ENCODE measurements around the gene MAPRE3. TPM values are rescaled to one million over a fixed set of nuclear protein-coding genes. Genes with fewer than 3 reads are reported as not detected.

The MAPRE3 gene
- total RNA-seq, 2 experiments from 2014 or later = 3.4 to 4.5 TPM

DNA sequence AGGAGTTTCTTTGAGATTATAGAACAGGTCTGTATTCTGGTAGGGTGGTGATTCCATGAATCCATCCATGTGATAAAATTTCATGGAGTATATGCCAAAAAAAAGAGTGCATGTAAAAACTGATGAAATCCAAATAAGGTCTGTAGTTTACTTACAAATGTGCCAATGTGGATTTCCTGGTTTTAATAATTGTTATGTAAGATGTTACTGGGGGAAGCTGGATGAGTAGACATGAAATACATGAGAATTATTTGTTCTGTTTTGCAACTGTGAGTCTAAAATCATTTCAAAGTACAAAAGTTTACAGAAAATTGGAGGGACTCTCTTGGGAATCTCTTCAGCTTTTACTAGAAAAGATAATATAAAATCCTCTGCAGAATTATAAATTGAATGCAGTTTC, 38.6 kb downstream of the MAPRE3 start:
- Histone ChIP-seq H3K27me3 (ENCODE audit: control insufficient read depth in 1 of 2, insufficient read depth in 2 of 2, low read length in 2 of 2) (no peaks in the 10 kb centered on the region), H3K4me1 (ENCODE audit: insufficient read depth, low read length) (no peaks in the 10 kb centered on the region), H3K4me3 (ENCODE audit: low read length) (no peak overlapping the region), H3K9me3 (ENCODE audit: control insufficient read depth in 1 of 2, insufficient read depth in 1 of 2, low read length in 2 of 2) (no peaks in the 10 kb centered on the region), H3K27ac (ENCODE audit: low read depth in 1 of 2, low read length in 2 of 2) (no peak overlapping the region), H3K36me3 (ENCODE audit: insufficient read depth, low read length) (no peaks in the 10 kb centered on the region)
- ChIA-PET POLR2A (no interaction called here), CTCF (no interaction called here)
- ATAC-seq (ENCODE audit: poor library complexity) = no peak
- Mint-ChIP-seq H3K27me3 (peaks cover 4% of the 10 kb centered on the region), H3K36me3 (ENCODE audit: low read depth) (no peaks in the 10 kb centered on the region), H3K4me1 (ENCODE audit: low read depth) (peaks cover 8% of the 10 kb centered on the region), H3K9me3 (no peaks in the 10 kb centered on the region), H3K4me3 (no peak overlapping the region), H3K27ac (no peak overlapping the region)
- DNase-seq = no peak
- intact Hi-C loops (cut with DNase I, micrococcal nuclease) = no loop called here
- TF ChIP-seq, protein P1, sequence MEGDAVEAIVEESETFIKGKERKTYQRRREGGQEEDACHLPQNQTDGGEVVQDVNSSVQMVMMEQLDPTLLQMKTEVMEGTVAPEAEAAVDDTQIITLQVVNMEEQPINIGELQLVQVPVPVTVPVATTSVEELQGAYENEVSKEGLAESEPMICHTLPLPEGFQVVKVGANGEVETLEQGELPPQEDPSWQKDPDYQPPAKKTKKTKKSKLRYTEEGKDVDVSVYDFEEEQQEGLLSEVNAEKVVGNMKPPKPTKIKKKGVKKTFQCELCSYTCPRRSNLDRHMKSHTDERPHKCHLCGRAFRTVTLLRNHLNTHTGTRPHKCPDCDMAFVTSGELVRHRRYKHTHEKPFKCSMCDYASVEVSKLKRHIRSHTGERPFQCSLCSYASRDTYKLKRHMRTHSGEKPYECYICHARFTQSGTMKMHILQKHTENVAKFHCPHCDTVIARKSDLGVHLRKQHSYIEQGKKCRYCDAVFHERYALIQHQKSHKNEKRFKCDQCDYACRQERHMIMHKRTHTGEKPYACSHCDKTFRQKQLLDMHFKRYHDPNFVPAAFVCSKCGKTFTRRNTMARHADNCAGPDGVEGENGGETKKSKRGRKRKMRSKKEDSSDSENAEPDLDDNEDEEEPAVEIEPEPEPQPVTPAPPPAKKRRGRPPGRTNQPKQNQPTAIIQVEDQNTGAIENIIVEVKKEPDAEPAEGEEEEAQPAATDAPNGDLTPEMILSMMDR (IDR thresholded peaks at IDR 0.05) = no peak

DNA sequence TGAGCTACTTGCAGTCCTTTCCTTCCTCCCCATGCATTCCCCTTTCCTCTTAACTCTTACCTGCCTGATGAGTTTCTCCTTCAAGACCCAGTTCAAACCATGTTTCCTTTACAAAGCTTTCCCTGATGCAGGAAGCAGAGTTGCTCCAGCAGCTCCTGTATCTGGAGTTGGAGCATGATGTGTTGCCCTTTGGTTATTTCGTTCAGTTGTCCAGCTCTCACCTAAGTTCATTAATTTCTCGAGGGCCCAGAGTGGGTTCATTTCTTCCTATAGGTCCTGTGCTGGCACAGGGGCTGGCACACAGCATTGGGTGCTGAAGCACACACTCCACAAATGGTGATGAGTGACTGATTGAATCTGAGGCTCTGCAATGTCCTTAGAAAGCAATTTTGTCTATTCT, 39.3 kb downstream of the MAPRE3 start:
- DNase-seq (no peak), ATAC-seq (ENCODE audit: poor library complexity) (no peak)
- no peaks in the 10 kb centered on the region for H3K36me3 Mint-ChIP-seq (ENCODE audit: low read depth)
- no peaks in the 10 kb centered on the region for H3K27me3 ChIP-seq (ENCODE audit: control insufficient read depth in 1 of 2, insufficient read depth in 2 of 2, low read length in 2 of 2)
- H3K27ac ChIP-seq (ENCODE audit: low read depth in 1 of 2, low read length in 2 of 2) = no peak overlapping the region
- peaks cover 8% of the 10 kb centered on the region for H3K4me1 Mint-ChIP-seq (ENCODE audit: low read depth)
- no peak overlapping the region for H3K27ac Mint-ChIP-seq
- ChIA-PET POLR2A (interaction anchor here (0.8 kb wide), 1 partner anchor 1062 kb away, joined by 3 read pairs; no protein-coding TSS in a partner anchor), CTCF (no interaction called here)
- no peak overlapping the region for H3K4me3 Mint-ChIP-seq
- H3K9me3 ChIP-seq (ENCODE audit: control insufficient read depth in 1 of 2, insufficient read depth in 1 of 2, low read length in 2 of 2) = no peaks in the 10 kb centered on the region
- no peak overlapping the region for H3K4me3 ChIP-seq (ENCODE audit: low read length)
- intact Hi-C loops (cut with DNase I, micrococcal nuclease) = no loop called here
- H3K27me3 Mint-ChIP-seq = peaks cover 4% of the 10 kb centered on the region
- TF ChIP-seq, protein P1 (IDR thresholded peaks at IDR 0.05) = no peak
- H3K4me1 ChIP-seq (ENCODE audit: insufficient read depth, low read length) = no peaks in the 10 kb centered on the region
- H3K36me3 ChIP-seq (ENCODE audit: insufficient read depth, low read length) = no peaks in the 10 kb centered on the region
- H3K9me3 Mint-ChIP-seq = no peaks in the 10 kb centered on the region

GRCh38 chr2:27010139-27010538, 39.7 kb downstream of the MAPRE3 start:
- Histone ChIP-seq H3K27ac (ENCODE audit: low read depth in 1 of 2, low read length in 2 of 2) (no peak overlapping the region), H3K36me3 (ENCODE audit: insufficient read depth, low read length) (no peaks in the 10 kb centered on the region), H3K27me3 (ENCODE audit: control insufficient read depth in 1 of 2, insufficient read depth in 2 of 2, low read length in 2 of 2) (no peaks in the 10 kb centered on the region), H3K9me3 (ENCODE audit: control insufficient read depth in 1 of 2, insufficient read depth in 1 of 2, low read length in 2 of 2) (no peaks in the 10 kb centered on the region), H3K4me1 (ENCODE audit: insufficient read depth, low read length) (no peaks in the 10 kb centered on the region), H3K4me3 (ENCODE audit: low read length) (no peak overlapping the region)
- POLR2A ChIA-PET = interaction anchor here (0.8 kb wide), 1 partner anchor 1061 kb away, joined by 3 read pairs; no protein-coding TSS in a partner anchor
- no peaks in the 10 kb centered on the region for H3K36me3 Mint-ChIP-seq (ENCODE audit: low read depth)
- intact Hi-C loops (cut with DNase I, micrococcal nuclease) = no loop called here
- CTCF ChIA-PET = no interaction called here
- TF ChIP-seq, protein P1 (IDR thresholded peaks at IDR 0.05) = no peak
- H3K27ac Mint-ChIP-seq = no peak overlapping the region
- H3K4me3 Mint-ChIP-seq = no peak overlapping the region
- H3K9me3 Mint-ChIP-seq = no peaks in the 10 kb centered on the region
- H3K27me3 Mint-ChIP-seq = peaks cover 4% of the 10 kb centered on the region
- DNase-seq (no peak), ATAC-seq (ENCODE audit: poor library complexity) (no peak)
- peaks cover 8% of the 10 kb centered on the region for H3K4me1 Mint-ChIP-seq (ENCODE audit: low read depth)
